ENCODE data around the gene DRGX.

DRGX gene

GRCh38 chr10:49395741-49396665 is at the start of gene DRGX:
Gene DRGX (minus strand): TSS chr10:49396089. CDS start chr10:49395440, 649 bp downstream.
- no peak for DNase-seq

- no peak for DNase-seq
These were observed 48.5 kb upstream of the DRGX start for GRCh38 chr10:49444349-49444748.

DNA sequence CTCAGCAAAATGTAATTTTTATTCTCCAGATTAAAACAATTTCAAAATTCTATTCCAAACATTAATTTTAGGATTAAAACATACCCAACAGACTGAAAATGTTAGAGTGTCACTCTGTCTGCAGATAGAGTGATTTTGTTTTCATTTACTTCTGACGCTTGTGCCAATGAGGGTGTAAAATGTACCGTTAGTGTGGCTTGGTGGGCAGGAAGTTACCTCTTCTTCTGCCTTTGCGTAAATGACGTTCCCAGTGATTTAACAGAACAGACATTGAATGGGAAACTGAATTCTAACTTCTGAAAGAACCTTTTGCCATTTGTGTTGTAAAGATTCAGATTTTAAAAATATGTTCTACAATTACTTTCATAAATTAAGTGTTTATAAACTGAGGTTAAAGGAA is 47.0 kb upstream of the DRGX start:
- DNase-seq: no peak

- DNase-seq: no peak
These were observed 45.9 kb upstream of the DRGX start for GRCh38 chr10:49441488-49442476.

DNA sequence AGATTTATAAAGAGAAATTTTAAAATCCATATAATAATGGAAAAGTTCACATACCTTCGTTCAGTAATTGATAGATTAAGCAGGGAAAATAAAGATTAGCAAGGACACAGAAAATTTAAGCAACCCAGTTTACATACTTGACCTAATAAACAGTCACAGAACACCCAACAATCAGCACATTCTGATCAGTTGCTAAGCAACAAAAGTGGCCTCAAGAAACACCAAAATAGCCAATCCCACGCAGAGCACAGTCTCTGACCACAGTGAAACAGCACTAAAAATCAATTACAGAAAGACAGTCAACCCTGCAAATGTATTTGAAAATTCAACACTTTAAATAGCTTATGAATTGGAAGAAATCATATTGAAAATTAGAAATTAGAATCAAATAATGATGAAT is 39.3 kb upstream of the DRGX start:
- no peak for DNase-seq

DNA sequence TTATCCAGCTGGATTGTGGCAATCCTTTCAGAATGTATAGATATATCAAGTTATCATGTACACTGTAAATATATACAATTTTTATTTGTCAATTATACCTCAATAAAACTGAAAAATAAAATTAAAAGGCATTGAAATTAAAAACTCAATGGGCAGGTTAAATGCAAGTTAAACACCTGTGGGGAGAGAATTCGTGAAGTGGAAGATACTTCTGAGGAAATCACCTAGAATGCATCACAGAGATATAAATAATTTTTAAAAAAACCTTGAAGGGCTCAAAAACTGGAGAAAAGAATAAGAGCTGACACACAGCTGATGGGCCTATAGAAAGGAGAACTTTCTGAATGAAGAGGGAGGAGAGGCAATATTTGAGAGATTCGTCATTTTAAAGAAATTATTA is 37.2 kb upstream of the DRGX start:
- no peak for DNase-seq

DNA sequence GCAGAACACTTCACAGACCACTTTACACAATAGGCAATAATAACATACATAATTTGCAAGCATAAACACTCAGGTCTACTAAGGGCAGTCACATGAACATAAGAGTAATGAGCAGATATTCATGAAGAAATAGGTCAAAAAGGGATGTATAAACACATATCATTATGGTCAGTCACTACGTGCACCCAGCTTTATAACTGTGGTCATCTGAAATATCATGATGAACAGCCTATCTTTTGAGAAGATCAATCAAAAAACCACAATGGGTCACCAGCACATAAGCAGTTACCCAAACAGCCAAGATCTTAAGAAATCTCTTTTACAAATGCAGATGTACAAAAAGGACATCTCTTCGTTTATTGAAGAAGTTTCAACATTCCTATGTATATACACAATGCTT is 35.5 kb upstream of the DRGX start:
- DNase-seq: no peak

DNA sequence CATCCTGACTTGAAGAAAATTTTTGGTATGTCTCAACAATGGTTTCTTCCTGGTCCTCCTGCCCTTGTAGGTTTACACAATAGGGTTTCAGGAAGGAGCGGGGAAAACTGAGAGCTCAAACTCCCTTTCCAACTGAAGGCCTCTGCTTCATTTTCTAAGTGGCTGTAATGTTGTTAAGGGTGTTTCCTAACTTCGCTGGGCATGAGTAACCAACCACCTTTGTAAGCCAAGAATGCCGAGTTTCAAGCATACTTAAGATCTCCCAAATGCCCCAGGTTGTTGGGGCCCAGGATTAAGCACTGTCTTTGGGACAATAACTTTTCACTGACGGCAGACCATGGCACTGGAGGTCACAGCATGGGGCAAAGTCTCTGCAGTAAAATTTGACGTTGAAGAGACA is 33.6 kb upstream of the DRGX start:
- no peak for DNase-seq

DNA sequence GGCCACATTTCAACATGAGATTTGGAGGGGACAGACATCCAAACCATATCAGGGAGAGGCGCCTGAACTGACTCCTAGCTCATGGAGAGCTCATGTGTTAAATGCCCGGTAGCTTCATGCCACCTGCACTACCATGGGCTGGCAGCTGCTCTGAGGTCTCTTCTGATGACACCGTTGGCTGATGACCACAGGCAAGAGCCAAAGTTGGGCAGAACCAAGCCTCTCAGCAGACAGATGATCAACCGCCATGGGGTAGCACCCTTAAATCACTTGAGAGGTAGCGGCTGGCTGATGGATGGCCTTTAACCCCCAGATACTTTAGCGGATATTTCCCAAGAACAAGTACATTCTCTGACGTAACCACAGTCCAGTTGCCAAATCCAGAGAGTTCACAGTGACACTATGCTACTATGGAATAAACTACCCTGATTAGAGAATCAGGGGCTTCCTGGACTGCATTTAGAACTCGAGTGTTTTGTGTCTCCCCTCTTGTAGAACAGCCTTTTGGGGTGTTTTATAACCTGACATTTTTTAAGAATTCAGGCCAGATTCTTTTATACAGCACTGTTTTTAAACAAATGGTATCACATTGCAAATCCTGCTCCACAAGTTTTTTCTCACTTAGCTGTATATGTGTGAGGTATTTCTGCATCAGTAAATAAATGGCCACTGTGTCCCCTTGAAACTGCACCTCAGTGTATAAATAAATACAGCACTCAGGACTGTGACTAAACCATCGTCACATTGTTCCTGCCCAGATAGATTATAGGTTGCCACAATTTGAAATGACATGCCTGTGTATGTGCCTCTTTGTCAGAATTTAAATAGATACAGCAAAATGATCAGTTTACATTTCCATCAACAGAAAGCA is 30.8 kb upstream of the DRGX start:
- DNase-seq: no peak

DNA sequence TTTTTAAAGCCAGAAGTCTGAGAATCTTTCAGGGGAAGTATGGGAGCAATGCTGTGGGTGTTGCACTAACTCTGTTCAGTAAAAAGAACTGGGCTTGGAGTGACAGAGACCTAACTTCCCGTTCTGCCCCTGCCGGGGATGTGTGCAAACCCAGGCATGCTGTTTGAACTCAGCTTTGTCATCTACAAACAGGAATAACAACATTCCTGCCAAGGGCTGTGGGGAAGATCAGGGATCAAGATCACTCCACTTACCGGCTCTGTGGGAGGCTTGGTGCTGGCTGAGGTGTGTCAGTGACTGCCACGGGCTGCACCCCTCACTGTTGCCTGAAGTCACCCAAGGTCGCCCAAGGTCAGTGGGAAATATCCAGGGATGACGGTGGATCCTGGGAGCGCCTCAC is 23.1 kb upstream of the DRGX start:
- DNase-seq: no peak

GRCh38 chr10:49418328-49418727 is 22.4 kb upstream of the DRGX start:
- DNase-seq: no peak

- DNase-seq: no peak
These were observed 22.1 kb upstream of the DRGX start for GRCh38 chr10:49418053-49418326.

DNA sequence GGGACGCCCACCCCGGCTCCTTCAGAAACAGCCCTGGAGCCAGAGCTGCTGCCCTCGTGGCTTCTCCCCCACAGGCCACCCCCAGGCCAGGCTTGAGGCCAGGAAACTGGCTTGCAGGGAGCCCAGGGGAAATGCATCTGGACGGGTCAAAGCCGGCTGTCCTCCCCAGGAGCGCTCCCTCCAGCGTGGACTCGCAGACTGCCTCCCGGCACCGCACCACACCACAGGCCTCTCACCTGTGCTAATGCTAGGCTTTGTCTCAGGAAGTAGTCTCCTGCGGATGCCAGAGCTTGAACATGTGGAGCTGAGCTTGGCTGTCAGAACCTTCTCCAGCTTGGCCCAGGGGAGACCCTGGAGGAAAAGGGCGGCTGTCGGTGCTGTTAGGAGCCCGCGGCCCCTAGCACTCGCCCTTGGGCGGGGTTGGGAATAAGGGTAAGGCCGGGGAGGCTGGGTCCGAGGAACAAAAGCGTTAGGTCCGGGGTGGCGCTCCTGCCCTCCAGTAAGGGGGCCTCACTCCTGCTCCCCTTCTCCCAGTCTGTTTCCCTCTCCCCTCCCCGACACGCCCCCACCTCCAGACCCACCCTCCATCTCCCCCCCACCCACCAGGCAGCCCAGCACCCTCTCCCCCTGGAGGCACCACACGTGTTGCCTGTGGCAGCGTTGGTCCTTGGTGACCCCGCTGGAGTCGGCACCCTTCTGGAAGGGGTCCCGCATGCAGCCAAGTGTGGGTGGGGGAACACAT is 21.6 kb upstream of the DRGX start:
- no peak for DNase-seq

- DNase-seq: no peak
These were observed 20.0 kb upstream of the DRGX start for GRCh38 chr10:49415846-49416245.

DNA sequence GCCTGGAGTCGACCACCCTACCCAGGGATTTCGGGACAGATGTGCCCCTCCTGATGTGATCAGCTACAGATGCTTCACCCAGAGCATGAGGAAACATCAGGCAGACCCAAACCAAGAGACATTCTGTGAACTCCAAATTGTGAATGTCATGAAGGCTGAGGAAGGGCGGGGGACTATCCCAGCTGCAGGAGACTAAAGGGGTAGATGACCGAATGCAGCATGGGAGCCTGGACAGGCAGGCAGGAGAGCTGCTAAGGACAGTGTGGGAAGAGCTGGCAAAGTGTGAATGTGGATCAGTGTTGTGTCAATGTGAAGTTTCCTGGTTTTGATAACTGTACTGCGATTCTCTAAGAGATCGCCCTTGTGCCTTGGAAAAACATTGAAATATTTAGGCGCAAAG is 19.2 kb upstream of the DRGX start:
- DNase-seq: no peak

DNA sequence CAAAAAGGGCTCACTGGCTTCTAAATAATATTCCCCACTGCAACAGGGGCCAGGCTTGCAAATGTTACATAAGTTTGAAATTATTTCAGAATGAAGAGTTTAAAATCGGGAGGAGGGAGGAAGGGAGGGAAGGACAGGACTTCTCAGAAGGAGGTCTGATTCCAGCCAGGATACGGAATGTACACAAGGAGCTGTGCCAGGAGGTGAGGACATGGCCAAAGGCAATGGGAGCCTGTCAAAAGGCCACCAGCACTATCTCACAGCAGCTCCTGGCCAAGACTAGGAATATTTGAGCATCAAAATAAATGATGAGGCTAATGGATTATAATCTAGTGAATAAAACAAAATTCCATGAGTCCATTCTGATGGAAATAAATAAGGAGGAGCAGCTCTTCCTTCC is 18.6 kb upstream of the DRGX start:
- DNase-seq: no peak

- DNase-seq: no peak
These were observed 16.7 kb upstream of the DRGX start for GRCh38 chr10:49412571-49412970.

GRCh38 chr10:49410365-49411074 is 14.6 kb upstream of the DRGX start:
- DNase-seq: no peak

- no peak for DNase-seq
These were observed 13.9 kb upstream of the DRGX start for GRCh38 chr10:49409755-49410154.

- peak in 1 of 2 experiments; percentile 1 for DNase-seq
These were observed 12.8 kb upstream of the DRGX start for GRCh38 chr10:49408519-49409306.

Data from SW 1271 (cell line).